Measurements from ENCODE around the gene HHIPL1.
"Not testable (repeated sequence)": the region's sequence is repeated elsewhere in the genome, so short reads cannot be mapped to it uniquely, and the experiment has no call there.

Gene HHIPL1

DNA sequence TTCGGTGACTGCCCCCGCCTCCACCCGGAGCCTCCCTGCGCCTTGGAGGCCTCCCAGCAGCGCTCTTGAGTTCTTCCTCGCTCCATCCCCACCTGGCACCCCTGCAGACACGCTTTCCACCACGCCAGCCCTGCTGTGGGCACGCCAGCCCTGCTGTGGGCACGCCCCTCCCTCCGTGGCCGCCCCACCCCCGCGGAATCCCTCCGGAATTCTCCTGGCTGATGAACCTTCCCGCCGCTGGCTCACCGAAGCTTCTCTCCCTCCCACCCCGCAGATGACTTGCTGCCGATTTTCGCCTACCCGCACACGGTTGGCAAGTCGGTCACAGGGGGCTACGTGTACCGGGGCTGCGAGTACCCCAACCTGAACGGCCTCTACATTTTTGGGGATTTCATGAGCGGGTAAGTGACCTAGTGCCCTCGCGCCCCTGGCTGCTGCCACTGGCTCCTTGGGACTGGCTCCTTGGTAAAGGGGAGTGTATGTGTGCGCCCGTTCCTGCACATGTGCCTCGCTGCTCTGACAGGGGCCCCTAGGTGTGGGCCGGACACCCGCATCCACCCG lies 15.2 kb downstream of the HHIPL1 start:
- no peak for DNase-seq (ENCODE audit: low read depth in 2 of 2)

DNA sequence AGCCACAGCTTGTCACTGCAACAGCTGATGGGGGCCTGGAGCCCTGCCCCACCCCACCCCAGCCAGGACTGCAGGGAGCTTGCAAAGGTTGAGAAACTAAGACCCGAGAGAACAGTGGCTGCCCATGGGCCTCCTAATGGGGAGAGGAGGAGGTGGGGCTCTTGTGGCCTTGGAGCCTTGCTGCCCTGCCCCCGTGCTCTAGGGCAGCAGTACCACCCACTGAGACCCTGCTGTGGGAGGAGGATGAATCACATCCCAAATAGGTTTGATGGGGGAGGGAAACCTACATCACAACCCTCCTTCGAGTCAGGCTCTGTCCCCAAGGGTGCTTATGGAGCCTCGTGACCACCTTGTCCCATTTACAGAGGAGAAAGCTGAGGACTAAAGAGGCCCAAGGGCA lies 15.9 kb downstream of the HHIPL1 start:
- DNase-seq (ENCODE audit: low read depth in 2 of 2) = no peak

DNA sequence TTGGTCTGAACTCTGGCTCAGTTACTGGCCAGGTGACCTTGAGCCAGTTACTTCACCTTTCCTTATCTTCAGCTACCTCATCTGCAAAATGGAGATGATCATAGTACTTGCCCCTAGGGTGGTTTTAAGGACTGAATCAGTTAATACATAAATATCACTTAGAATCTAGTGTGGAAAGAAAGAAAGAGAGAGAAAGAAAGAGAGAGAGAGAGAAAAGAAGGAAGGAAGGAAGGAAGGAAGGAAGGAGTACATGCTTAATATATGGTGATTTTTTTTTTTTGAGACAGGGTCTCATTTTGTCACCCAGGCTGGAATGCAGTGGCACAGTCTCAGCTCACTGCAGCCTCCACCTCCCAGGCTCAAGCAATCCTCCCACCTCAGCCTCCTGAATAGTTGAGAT lies 16.3 kb downstream of the HHIPL1 start:
- DNase-seq (ENCODE audit: low read depth in 2 of 2) = not testable (repeated sequence)

DNA sequence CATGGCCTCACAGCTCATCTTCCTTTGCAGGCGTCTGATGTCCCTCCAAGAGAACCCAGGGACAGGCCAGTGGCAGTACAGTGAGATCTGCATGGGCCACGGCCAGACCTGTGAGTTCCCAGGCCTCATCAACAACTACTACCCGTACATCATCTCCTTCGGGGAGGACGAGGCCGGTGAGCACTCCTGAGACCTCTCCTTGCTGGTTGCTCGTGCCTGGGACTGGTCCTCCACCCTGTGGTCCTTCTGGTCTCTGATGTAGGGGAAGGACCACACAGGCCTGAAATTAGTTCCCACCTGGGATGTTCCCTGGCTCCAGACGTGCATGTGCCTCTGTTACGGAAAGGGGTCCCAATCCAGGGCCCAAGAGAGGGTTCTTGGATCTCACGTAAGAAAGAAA lies 17.9 kb downstream of the HHIPL1 start:
- DNase-seq (ENCODE audit: low read depth in 2 of 2) = no peak

DNA sequence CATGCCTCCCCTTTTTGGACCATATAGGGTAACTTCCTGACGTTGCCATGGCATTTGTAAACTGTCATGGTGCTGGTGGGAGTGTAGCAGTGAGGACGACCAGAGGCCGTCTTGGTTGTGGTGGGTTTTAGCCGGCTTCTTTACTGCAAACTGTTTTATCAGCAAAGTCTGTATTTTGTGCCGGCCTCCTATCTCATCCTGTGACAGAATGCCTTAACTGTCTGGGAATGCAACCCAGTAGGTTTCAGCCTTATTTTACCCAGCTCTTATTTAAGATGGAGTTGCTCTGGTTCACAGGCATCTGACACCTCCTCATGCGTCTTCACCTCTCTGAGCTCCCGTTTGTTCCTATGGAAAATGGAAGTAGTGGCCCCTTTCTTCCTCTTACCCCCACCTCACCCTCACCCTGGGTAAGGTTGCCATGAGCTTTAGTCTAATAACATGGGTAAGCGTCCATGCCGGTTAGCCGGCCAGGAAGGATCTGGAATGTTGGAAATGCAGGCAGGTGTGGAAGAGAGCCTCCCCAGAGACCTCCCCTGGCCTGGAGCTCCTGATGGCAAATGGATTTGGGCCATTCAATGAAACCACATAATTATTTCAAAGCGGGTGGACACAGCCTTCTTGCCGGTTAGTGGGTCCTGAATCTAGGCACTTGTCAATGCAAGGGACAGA lies 18.6 kb downstream of the HHIPL1 start:
- DNase-seq (ENCODE audit: low read depth in 2 of 2) = no peak

DNA sequence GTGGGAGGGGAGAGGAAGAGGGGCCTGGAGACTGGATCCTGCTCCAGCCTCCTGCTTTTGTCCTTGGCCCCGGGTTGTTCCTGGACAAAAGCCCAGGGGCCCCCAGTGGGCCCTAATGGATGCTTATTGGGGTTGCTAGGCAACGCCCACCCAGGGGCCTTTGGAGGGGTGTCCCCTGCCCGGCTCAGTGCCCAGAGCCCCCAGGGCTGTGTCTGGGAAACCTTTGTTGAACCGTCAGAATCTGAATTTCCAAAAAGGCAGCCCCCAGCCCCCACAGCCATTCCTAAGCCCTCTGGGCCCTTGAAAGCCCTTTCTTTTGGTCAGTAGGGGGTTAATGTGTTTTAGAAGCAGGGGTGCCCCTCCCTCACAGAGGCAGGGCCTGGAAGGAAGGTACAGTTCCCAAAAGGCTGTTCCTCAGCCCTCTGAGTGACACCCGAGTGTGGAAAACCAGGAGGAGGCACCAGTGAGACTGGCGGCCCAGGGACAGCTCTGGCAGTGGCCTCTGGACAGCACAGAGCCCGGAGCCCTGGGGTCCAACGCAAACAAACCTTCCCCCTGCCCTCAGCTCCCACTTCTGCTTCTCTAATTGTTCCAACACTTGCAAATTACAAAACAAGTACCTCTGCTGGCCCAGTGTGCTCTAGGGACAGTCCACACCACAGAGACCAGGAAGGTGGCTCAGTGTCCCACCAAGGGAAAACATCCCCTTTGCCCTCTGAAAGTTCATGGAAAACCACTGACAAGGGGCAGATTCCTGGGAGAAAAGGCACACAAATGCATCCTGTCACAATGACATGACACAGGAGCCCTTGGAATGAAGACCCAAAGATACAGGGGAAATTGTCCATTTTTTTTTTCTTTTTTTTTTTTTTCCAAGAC lies 19.4 kb downstream of the HHIPL1 start:
- no peak for DNase-seq (ENCODE audit: low read depth in 2 of 2)

DNA sequence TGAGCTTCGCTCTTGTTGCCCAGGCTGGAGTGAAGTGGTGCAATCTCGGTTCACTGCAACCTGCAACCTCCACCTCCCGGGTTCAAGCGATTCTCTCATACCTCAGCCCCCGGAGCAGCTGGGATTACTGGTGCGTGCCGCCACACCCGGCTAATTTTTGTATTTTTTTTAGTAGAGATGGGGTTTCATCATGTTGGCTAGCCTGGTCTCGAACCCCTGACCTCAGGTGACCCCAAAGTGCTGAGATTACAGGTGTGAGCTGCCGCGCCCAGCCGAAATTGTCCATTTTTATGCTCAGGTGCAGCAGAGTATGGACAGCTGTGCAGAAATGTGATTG lies 20.0 kb downstream of the HHIPL1 start:
- no peak for DNase-seq (ENCODE audit: low read depth in 2 of 2)

DNA sequence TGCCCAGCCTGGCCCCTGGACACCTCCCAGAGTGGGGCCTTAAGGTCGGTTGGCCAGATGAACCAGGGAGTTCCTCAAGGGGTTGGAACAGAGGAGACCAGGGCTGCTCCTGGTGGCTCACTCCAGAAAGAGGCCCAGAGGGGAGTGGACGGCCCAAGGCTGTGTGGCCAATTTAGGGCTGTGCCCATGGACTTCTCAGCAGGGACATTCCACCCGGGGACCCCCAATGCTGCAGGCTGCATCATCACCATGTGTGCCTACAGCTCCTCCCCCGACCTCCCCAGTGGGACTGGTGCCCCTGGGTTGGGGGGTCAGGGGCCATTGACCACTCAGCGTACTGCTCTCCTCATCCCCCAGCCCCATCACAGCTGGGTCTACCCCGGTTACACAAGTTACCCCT lies 21.6 kb downstream of the HHIPL1 start:
- DNase-seq (ENCODE audit: low read depth in 2 of 2) = no peak

DNA sequence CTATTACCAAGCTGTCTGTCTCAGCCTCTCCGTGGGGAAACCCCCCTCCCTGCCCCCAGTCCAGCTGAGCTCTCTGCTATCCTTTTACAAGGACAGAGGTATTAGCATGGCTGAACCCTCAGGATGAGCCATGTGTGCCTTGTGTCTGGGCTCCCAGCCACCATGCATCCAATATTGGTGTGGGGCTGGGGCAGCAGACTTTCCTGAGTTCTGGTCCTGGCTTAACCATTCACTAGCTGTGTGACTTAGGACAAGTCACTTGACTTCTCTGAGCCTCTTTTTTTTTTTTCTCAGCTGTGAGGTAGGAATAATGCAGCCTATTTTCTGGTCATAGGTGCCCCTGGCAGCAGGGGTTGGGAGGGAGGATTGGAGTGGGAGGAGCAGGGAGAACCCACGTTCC lies 22.1 kb downstream of the HHIPL1 start:
- no peak for DNase-seq (ENCODE audit: low read depth in 2 of 2)

DNA sequence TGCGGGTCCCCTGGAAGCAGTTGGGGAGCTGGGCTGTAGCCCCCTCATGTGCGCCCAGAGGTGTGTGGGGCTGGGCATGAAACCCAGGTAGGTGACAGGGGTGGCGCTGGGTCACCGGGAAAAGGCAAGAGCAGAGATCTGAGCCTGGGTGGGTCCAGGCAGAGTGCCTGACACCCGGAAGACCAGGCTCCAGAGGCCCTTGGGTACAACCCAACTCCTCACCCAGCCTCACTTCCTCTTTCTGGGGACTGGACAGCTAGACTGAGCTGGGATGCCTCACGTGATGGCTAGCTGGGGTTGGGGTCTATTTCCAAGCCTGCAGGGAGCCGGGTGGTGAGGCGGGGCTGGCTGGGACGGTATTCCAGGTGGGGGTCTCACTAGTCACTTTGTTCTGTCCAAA lies 22.9 kb downstream of the HHIPL1 start:
- no peak for DNase-seq (ENCODE audit: low read depth in 2 of 2)

DNA sequence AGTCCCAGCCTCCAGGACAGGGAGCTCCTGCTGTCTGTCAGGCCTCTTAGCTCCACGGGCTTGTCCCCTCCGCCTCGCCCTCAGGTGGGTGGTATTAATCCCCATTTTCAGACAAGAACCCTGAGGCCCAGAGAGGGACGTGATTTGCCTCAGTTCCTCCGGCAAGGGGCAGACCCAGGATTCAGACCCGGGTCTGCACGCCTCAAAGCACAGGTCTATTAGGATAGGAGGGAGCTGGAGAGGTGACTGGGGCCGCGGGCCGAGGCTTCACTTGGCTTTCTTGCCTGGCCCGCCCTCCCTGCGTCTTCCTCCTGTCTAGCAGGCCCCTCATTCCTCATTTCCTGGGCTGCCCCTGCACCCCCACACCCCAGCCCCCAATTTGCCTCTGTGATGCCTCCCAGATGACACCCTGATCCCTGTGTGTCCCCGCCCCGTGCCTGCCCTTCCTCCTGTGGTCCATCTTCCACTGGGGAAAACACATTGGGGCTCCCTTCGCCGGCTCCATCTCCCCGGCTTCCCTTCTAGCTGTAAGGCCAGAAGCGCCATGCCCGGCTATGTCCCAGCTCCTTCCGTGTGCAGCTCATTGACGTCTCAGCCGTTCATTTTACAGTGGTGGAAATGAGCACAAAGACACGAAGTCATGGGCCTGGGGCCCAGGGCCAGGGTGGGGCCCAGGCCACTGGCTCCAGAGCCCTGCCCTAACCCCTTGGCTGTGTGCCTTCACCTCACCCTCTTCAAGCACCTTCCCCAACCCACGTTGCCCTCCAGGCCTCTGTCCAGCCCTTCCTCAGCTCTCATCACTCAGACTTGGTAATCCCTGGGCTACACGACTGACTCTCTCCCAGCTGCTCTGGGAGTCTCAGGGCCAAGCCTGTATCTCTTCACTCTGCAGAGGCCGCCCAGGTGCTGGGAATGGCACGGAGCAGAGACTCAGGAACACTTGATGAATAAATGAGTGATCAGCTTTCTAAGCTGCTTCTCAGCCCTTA lies 23.7 kb downstream of the HHIPL1 start:
- no peak for DNase-seq (ENCODE audit: low read depth in 2 of 2)

DNA sequence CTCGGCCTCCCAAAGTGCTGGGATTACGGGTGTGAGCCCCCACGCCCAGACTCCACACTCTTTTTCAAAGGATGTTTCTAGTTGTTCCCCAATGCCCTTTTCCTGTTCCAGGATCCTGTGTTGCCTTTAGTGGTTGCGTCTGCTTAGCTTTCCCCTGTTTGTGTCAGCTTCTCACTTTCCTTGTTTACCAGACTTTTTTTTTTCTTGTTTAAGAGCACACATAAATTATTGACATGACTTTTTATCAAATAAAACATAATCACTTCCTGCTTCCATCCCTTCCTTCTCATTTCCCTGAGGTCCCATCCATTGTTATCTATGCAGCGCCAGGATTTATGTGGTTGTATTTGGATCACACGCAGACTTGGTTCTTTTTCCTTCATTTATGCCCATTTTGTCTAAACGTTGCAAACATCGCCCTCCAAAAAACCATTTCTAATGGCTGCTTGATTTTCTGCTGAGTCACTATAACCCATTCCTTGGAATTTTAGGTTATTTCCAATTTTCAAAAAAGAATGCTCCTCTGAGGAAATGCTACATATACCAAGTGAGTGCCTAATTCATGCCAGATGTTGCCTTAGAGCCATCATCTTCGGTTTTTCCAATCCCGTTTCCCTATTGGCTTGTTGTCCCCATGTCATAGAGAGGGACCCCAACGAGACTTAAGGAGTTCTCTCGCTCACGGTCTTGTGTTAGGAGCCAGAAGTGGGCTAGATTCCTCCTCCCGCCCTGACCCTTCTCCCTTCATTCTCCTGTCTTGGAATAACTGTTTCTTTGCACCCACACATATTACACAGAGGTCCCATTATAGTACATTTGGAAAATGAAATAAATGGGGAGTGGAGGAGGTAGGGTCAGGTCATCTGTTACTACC lies 25.7 kb downstream of the HHIPL1 start:
- no peak for DNase-seq (ENCODE audit: low read depth in 2 of 2)

DNA sequence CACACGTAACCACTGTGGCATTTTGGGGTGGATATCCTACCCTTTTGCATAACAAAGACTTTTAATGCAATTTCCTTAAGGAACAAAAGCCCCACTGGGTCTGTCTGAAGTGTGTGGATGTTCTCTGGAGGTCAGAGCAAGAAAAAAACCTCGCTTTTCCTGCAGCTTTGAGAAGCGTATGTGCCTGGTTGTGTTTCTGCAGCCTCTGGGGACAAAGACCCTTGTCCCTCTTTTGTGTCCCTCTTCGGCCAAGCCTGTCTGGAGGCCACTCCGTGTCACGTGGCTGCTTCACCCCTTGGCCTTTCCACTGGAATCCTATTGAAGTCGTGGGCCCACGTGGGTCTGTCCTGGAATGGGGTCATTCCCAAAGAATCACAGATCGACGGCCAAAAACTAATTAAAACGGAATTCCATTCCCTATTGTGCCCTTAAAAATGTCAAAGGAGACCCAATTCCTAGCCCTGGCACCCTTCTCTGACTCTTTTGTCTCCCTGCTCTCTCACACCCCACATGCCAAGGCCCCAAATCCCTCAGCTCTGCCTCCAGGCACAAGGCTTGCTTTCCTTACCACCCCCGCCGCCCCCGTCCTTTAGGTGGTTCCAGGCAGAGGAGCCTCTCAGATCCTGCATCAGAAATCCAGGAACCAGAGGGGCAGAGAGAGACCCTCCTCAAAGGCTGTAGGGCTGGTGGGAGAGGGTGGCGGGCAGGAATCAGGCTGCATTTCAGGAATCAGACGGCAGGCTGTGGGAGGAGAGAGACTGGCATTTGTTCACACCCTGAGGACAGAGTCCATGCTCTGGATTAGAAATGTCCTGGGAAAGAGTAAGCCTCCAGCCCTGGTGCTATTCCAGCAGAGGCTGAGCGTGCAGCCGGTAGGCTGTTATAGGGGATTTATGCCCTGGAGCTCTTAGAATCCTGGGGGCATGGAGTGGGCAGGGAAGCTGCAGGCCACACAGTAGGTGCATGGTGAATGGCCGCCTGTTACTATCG lies 26.6 kb downstream of the HHIPL1 start:
- DNase-seq (ENCODE audit: low read depth in 2 of 2) = no peak

DNA sequence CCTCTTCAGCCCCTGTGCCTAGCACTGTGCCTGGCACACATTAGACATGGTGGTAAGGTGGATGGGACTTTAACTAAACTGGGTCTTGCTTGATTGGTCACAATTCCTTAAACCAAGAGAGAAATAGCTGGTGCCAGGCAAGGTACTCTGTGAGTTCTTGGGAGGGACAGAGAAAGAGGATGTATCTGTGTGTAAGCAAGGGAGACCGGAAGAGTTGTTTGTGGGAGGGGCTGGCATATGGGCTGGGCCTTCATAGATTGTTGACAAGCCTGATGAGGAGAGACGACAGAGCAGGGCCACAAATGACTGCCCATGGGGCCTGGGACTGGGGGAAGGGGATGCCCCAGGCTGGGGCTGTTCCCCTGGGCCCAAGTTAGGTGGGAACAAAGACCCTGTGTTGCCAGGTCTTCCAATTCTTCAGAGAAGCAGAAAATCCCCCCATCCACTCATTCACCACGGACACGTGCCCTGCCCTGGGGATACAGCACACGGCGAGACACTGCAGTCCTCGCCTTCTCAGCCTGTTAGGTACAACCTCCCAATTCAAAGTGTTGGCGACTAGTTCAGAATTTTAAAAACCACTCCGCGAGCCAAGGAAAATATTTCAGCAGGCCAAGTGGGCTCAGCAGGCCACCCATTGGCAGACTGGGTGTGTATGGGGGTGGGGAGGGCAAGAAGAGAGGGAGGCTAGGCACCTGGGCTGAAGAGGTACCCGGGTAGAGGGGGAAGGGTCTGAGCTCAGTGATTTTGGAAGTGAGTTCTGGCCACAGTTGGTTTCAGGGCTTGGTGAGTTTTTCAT lies 27.8 kb downstream of the HHIPL1 start:
- no peak for DNase-seq (ENCODE audit: low read depth in 2 of 2)

DNA sequence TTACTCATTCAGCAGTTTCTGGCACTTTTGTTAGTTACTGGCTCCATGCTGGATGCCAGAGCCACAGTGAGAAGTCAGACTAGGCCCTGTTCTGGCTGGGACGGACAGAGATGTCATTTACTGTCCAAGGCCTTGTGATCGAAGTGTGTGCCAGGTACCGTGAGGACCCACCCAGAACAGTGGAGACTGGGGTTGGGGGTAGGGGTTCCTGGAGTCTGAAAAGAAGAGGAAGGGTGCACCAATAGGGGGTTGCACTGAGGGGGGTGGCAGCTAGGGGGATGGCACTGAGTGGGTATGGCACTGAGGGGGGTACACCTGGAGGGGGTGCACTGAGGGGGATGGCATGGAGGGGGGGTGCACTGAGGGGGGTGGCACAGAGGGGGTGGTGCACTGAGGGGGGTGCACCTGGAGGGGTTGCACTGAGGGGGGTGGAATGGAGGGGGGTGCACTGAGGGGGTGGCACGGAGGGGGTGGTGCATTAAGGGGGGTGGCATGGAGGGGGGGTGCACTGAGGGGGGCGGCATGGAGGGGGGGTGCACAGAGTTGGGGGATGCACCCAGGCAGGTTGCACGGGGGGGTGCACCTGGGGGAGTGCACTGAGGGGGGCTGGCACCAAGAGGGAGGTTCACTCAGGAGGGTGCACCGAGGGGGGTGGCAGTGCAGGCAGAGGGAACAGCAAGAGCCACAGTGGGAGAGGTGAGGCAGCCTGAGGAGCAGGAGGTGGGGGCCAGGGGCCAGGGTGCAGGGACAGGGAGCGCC lies 28.6 kb downstream of the HHIPL1 start:
- no peak for DNase-seq (ENCODE audit: low read depth in 2 of 2)

DNA sequence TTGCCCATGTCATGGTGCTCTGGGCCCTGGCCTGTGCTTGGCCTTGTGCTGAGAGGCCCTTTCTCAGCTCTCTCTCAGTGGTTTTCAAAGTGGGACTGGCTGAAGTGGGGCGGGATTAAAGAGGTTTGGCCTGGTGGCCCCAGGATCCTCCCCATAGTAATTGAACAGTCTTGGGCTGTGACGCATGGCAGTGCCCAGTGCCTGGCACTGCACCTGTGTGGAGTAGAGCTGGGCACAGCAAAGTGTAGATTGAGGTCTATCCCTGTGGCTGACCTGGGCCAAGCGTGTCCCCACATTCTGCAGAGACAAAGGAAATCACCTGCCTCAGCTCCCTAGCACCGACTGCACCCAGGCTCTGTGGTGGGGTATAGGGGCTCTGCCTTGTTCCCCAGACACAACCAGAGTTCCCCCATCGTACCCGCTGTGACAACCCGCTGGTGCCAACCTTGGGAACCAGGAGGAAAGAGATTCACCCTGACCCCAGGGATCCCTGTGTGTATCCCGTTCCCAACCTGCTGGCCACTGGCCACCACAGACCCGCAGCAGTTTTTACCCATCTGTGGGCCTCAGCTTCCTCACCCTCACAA lies 29.2 kb downstream of the HHIPL1 start:
- no peak for DNase-seq (ENCODE audit: low read depth in 2 of 2)

DNA sequence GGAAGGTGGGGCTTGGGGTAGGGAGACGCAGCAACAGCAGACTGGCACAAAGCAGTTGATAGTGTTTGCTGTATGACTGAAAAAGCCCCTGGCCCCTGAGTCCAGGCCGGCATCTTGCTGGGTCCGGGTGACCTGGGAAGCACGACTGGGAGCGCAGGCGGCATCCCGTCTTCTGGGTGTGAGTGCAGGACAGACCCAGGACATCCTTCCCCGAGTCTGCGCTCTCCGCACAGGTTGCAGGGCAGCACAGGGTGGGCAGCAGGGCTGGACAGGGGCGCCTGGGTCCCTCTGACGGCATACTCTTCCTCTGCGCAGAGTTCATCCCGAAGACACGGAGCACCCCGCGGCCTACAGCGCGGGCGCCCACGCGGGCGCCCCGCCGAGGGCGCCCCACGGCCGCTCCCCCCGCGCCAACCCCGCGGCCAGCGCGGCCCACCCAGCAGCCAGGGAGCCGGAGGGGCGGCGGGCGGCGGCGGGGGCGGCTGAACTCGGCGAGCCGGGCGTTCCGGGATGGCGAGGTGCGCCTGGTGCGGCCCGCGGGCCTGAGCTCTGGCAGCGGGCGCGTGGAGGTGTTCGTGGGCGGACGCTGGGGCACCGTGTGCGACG lies 29.9 kb downstream of the HHIPL1 start:
- DNase-seq (ENCODE audit: low read depth in 2 of 2) = no peak
